Neural cell (in vitro differentiated cells): Measurements from ENCODE around the gene RELT. TPM values are rescaled to one million over a fixed set of nuclear protein-coding genes. Genes with fewer than 3 reads are reported as not detected.

ENCODE experiments used
- H2AFZ ChIP-seq: fragments of 200-600, 300-800 bp; sonication (generic), shearing (Covaris generic); 2 replicates; pipeline ENCODE4 v1.6.0; 2014; ENCODE audit warnings: low read depth, mild to moderate bottlenecking, antibody characterized with exemption, low read length, moderate library complexity
- H3F3A ChIP-seq: fragments of 200-600 bp; shearing (Covaris generic); 2 replicates; pipeline ENCODE4 v1.6.1; 2016; ENCODE audit warnings: mild to moderate bottlenecking, moderate library complexity, mixed read lengths, antibody characterized with exemption, low read length; ENCODE audit not compliant: insufficient read depth, poor library complexity, severe bottlenecking
- H3K27ac ChIP-seq: fragments of 200-600, 300-800 bp; sonication (generic), shearing (Covaris generic); 2 replicates; pipeline ENCODE4 v1.5.1; 2014; ENCODE audit warnings: mild to moderate bottlenecking, low read length, moderate library complexity
- H3K27me3 ChIP-seq: fragments of 300-800, 200-600 bp; sonication (generic), shearing (Covaris generic); 2 replicates; pipeline ENCODE4 v1.6.0; 2014; ENCODE audit warnings: mild to moderate bottlenecking, low read depth, low read length, moderate library complexity; ENCODE audit not compliant: insufficient read depth
- H3K36me3 ChIP-seq: fragments of 300-800, 200-600 bp; sonication (generic), shearing (Covaris generic); 2 replicates; pipeline ENCODE4 v1.5.1; 2014; ENCODE audit warnings: mild to moderate bottlenecking, antibody characterized with exemption, low read length, moderate library complexity; ENCODE audit not compliant: insufficient read depth
- H3K4me2 ChIP-seq: fragments of 300-800, 200-600 bp; sonication (generic), shearing (Covaris generic); 2 replicates; pipeline ENCODE4 v1.6.0; 2014; ENCODE audit warnings: mild to moderate bottlenecking, low read length
- H3K4me3 ChIP-seq: fragments of 300-800, 200-600 bp; sonication (generic), shearing (Covaris generic); 2 replicates; pipeline ENCODE4 v1.5.1; 2014; ENCODE audit warnings: mild to moderate bottlenecking, low read length, moderate library complexity
- H3K79me2 ChIP-seq: fragments of 200-600 bp; shearing (Covaris generic); replicated peaks from 2 replicates; pipeline ENCODE4 v1.6.0; 2014; ENCODE audit warnings: mild to moderate bottlenecking, low read length, moderate library complexity; ENCODE audit not compliant: insufficient read depth
- H3K9ac ChIP-seq: fragments of 300-800, 200-600 bp; sonication (generic), shearing (Covaris generic); 2 replicates; pipeline ENCODE4 v1.6.1; 2016; ENCODE audit warnings: mild to moderate bottlenecking, low read length, mixed read lengths
- H3K9me2 ChIP-seq: fragments of 200-600 bp; shearing (Covaris generic); 2 replicates; pipeline ENCODE4 v1.6.1; 2016; ENCODE audit warnings: mild to moderate bottlenecking, low read length, mixed read lengths; ENCODE audit not compliant: insufficient read depth
- H3K9me3 ChIP-seq: fragments of 200-600, 300-800 bp; sonication (generic), shearing (Covaris generic); 2 replicates; pipeline ENCODE4 v1.6.1; 2016; ENCODE audit warnings: mild to moderate bottlenecking, mixed run types, low read length, moderate library complexity, mixed read lengths
- H4K20me1 ChIP-seq: fragments of 200-600 bp; shearing (Covaris generic); 2 replicates; pipeline ENCODE4 v1.6.1; 2016; ENCODE audit warnings: mild to moderate bottlenecking, mixed run types; ENCODE audit not compliant: insufficient read depth
- CTCF ChIP-seq: fragments of 450-650 bp; IDR thresholded peaks from 2 replicates; pipeline ENCODE4 v1.5.1; 2014; ENCODE audit warnings: antibody characterized with exemption, mild to moderate bottlenecking, moderate library complexity; ENCODE audit not compliant: poor library complexity, severe bottlenecking
- EP300 ChIP-seq: fragments of 450-650 bp; conservative IDR thresholded peaks from 2 replicates; pipeline ENCODE4 v1.6.1; 2014; ENCODE audit warnings: antibody characterized with exemption, mild to moderate bottlenecking, moderate library complexity; ENCODE audit not compliant: poor library complexity, severe bottlenecking
- EZH2 ChIP-seq: fragments of 200-600, 300-800 bp; shearing (Covaris generic), sonication (generic); IDR thresholded peaks from 2 replicates; pipeline ENCODE4 v1.6.1; 2014; ENCODE audit warnings: antibody characterized with exemption, low read length, borderline replicate concordance, mild to moderate bottlenecking; ENCODE audit not compliant: insufficient read depth, poor library complexity, severe bottlenecking
- MXI1 ChIP-seq: fragments of 450-650 bp; conservative IDR thresholded peaks from 2 replicates; pipeline ENCODE4 v1.6.1; 2014; ENCODE audit warnings: antibody characterized with exemption, mild to moderate bottlenecking; ENCODE audit not compliant: poor library complexity, severe bottlenecking
- POLR2AphosphoS5 ChIP-seq: IDR thresholded peaks from 2 replicates; pipeline ENCODE4 v1.6.1; 2012
- RAD21 ChIP-seq: fragments of 450-650 bp; conservative IDR thresholded peaks from 2 replicates; pipeline ENCODE4 v1.6.1; 2014; ENCODE audit warnings: antibody characterized with exemption, mild to moderate bottlenecking, moderate library complexity
- REST ChIP-seq: IDR thresholded peaks from 2 replicates; pipeline ENCODE4 v1.6.1; 2012; ENCODE audit warnings: borderline replicate concordance
- SMC3 ChIP-seq: fragments of 450-650 bp; conservative IDR thresholded peaks from 2 replicates; pipeline ENCODE4 v1.6.1; 2014; ENCODE audit warnings: antibody characterized with exemption, mild to moderate bottlenecking, moderate library complexity; ENCODE audit not compliant: poor library complexity
- TAF1 ChIP-seq: IDR thresholded peaks from 2 replicates; pipeline ENCODE4 v1.6.1; 2012; ENCODE audit warnings: low read depth
- polyA plus RNA-seq: library from polyadenylated mRNA; depleted of rRNA; stranded (reverse); fragments of >200 nt; gene quantifications from 2 replicates; pipeline ENCODE4 v1.2.3, GENCODE V29; 2014

Gene RELT
- polyA plus RNA-seq, 1 donor from 2014 or later = 12.4 TPM

DNA sequence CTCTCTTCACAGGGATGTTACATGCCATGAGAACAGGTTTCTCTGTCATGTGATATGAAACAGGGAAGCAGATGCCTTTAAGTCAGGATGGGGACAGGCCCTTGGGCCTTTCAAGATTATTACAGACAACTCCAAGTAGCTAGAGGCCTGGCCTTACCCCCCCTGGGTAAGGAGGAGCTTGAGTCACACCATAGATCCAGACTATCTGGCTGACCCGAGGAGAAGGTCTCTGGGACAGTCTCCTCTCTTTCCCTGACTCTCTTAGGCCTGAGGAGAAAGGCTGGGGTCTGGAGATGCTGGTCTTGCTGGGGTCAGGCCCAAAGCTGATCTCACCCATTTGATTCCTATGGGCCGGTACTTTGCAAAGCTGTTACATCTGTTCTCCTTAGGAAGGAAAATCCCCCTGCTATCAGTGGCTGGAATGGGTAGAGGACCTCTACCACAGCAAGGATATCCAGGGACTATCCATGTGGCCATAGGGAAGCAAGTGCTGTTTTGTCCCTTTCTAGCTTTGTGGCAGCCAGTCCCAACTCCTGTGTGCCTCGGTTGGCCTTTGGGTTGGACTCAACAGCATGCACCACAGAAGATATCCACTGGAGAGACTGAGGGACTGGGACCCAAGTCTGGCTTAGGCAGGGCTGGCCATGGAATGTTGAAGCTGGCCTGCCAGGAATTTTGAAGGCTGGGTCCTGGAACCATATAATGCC, 25.2 kb downstream of the RELT start:
- no peak overlapping the region for H3K9ac ChIP-seq
- no peak overlapping the region for H3K4me3 ChIP-seq
- H3K36me3 ChIP-seq = peaks cover 8% of the 10 kb centered on the region
- H3K27ac ChIP-seq = no peak overlapping the region
- no peaks in the 10 kb centered on the region for H3K27me3 ChIP-seq
- H4K20me1 ChIP-seq = no peaks in the 10 kb centered on the region
- no peaks in the 10 kb centered on the region for H3K79me2 ChIP-seq
- H3K4me2 ChIP-seq = no peak overlapping the region
- no peaks in the 10 kb centered on the region for H3K9me3 ChIP-seq
- H3F3A ChIP-seq = no peaks in the 10 kb centered on the region
- no peak for TF ChIP-seq REST
- no peak for TF ChIP-seq TAF1
- TF ChIP-seq RAD21 = no peak
- no peak for TF ChIP-seq CTCF
- TF ChIP-seq EZH2 = no peak
- no peak for TF ChIP-seq MXI1
- no peak for TF ChIP-seq SMC3
- no peak for TF ChIP-seq EP300
- no peak for TF ChIP-seq POLR2AphosphoS5
- no peaks in the 10 kb centered on the region for H3K9me2 ChIP-seq
- no peak overlapping the region for H2AFZ ChIP-seq

- H3K27me3 ChIP-seq = no peaks in the 10 kb centered on the region
- H3K9me2 ChIP-seq = no peaks in the 10 kb centered on the region
- H3K27ac ChIP-seq = no peak overlapping the region
- H3F3A ChIP-seq = no peaks in the 10 kb centered on the region
- no peaks in the 10 kb centered on the region for H4K20me1 ChIP-seq
- peaks cover 9% of the 10 kb centered on the region for H3K36me3 ChIP-seq
- no peaks in the 10 kb centered on the region for H3K9me3 ChIP-seq
- no peaks in the 10 kb centered on the region for H3K79me2 ChIP-seq
- no peak overlapping the region for H2AFZ ChIP-seq
- TF ChIP-seq CTCF (no peak), RAD21 (no peak), MXI1 (no peak)
- no peak overlapping the region for H3K4me2 ChIP-seq
- no peak overlapping the region for H3K9ac ChIP-seq
- H3K4me3 ChIP-seq = no peak overlapping the region
These were observed 26.0 kb downstream of the RELT start for GRCh38 chr11:73401924-73402833.
